ENCODE measurements around the gene RAPSN.

RAPSN gene

GRCh38 chr11:47448566-47449427, at the start of gene RAPSN:
TSS of gene RAPSN (minus strand) at chr11:47449136. CDS start at chr11:47448964, 172 bp downstream.
- in situ Hi-C loops (cut with MboI; ENCODE audit: low sequenced_read_pairs): loop anchor here (25.0 kb wide), 1 partner anchor 561 kb away; no protein-coding TSS in a partner anchor

- in situ Hi-C loops (cut with MboI; ENCODE audit: low sequenced_read_pairs): no loop called here
Observed at GRCh38 chr11:47498149-47498548, 49.2 kb upstream of the RAPSN start.

GRCh38 chr11:47496808-47497207, 47.9 kb upstream of the RAPSN start:
- in situ Hi-C loops (cut with MboI; ENCODE audit: low sequenced_read_pairs): no loop called here

- in situ Hi-C loops (cut with MboI; ENCODE audit: low sequenced_read_pairs): no loop called here
Observed at GRCh38 chr11:47495856-47496217, 46.9 kb upstream of the RAPSN start.

GRCh38 chr11:47495011-47495855, 46.3 kb upstream of the RAPSN start:
- in situ Hi-C loops (cut with MboI; ENCODE audit: low sequenced_read_pairs): no loop called here

- in situ Hi-C loops (cut with MboI; ENCODE audit: low sequenced_read_pairs): no loop called here
Observed at GRCh38 chr11:47489395-47489755, 40.4 kb upstream of the RAPSN start.

- in situ Hi-C loops (cut with MboI; ENCODE audit: low sequenced_read_pairs): no loop called here
Observed at GRCh38 chr11:47488674-47489394, 39.9 kb upstream of the RAPSN start.

- in situ Hi-C loops (cut with MboI; ENCODE audit: low sequenced_read_pairs): no loop called here
Observed at GRCh38 chr11:47488111-47488510, 39.2 kb upstream of the RAPSN start.

GRCh38 chr11:47487421-47487820, 38.5 kb upstream of the RAPSN start:
- in situ Hi-C loops (cut with MboI; ENCODE audit: low sequenced_read_pairs): no loop called here

- in situ Hi-C loops (cut with MboI; ENCODE audit: low sequenced_read_pairs): no loop called here
Observed at GRCh38 chr11:47485107-47485506, 36.2 kb upstream of the RAPSN start.

- in situ Hi-C loops (cut with MboI; ENCODE audit: low sequenced_read_pairs): no loop called here
Observed at GRCh38 chr11:47483457-47483856, 34.5 kb upstream of the RAPSN start.

- in situ Hi-C loops (cut with MboI; ENCODE audit: low sequenced_read_pairs): no loop called here
Observed at GRCh38 chr11:47480762-47481161, 31.8 kb upstream of the RAPSN start.

- in situ Hi-C loops (cut with MboI; ENCODE audit: low sequenced_read_pairs): no loop called here
Observed at GRCh38 chr11:47478651-47479329, 29.9 kb upstream of the RAPSN start.

GRCh38 chr11:47477753-47478152, 28.8 kb upstream of the RAPSN start:
- in situ Hi-C loops (cut with MboI; ENCODE audit: low sequenced_read_pairs): no loop called here

- in situ Hi-C loops (cut with MboI; ENCODE audit: low sequenced_read_pairs): no loop called here
Observed at GRCh38 chr11:47477323-47477722, 28.4 kb upstream of the RAPSN start.

GRCh38 chr11:47470671-47471070, 21.7 kb upstream of the RAPSN start:
- in situ Hi-C loops (cut with MboI; ENCODE audit: low sequenced_read_pairs): no loop called here

- in situ Hi-C loops (cut with MboI; ENCODE audit: low sequenced_read_pairs): no loop called here
Observed at GRCh38 chr11:47469361-47470179, 20.6 kb upstream of the RAPSN start.

- in situ Hi-C loops (cut with MboI; ENCODE audit: low sequenced_read_pairs): no loop called here
Observed at GRCh38 chr11:47468598-47469214, 19.8 kb upstream of the RAPSN start.

- in situ Hi-C loops (cut with MboI; ENCODE audit: low sequenced_read_pairs): no loop called here
Observed at GRCh38 chr11:47467357-47467756, 18.4 kb upstream of the RAPSN start.
